Natural killer cell treated with Interleukin-12 subunit alpha and Interleukin-12 subunit beta and Interleukin-15 and Interleukin-18, amount 100 ng/mL, for 72 hours (primary cell): ENCODE results near the gene TWF2. TPM values are rescaled to one million over a fixed set of nuclear protein-coding genes. Genes with fewer than 3 reads are reported as not detected.

ENCODE experiments used
- ATAC-seq, 2 donors: fragments of 150-1000 bp; cut with Tn5 transposase in 1 of 2; sonication (Bioruptor Pico), chemical (Tn5 transposase) in 1 of 2; 2 replicates each; pipeline ENCODE4 v1.10.0; 2021
- DNase-seq: peaks from one replicate; pipeline ENCODE4 v3.0.0; 2022; ENCODE audit warnings: low spot score
- H3K27ac Mint-ChIP-seq, 2 donors: 1 replicate in 1 of 2; 2 replicates in 1 of 2; pipeline ENCODE4 v1.8.0; 2022; ENCODE audit warnings: mixed read lengths in 2 of 2, mild to moderate bottlenecking in 1 of 2, moderate library complexity in 1 of 2
- H3K27me3 Mint-ChIP-seq, 2 donors: 1 replicate in 1 of 2; 2 replicates in 1 of 2; pipeline ENCODE4 v1.8.0; 2022; ENCODE audit warnings: mixed read lengths in 2 of 2
- H3K36me3 Mint-ChIP-seq: one replicate; pipeline ENCODE4 v1.8.0; 2022; ENCODE audit warnings: mixed read lengths
- H3K4me1 Mint-ChIP-seq, 2 donors: 1 replicate in 1 of 2; 2 replicates in 1 of 2; pipeline ENCODE4 v1.8.0; 2022; ENCODE audit warnings: low read depth in 2 of 2, mixed read lengths in 2 of 2, mild to moderate bottlenecking in 1 of 2
- H3K4me3 Mint-ChIP-seq: one replicate; pipeline ENCODE4 v1.8.0; 2022; ENCODE audit warnings: mixed read lengths
- H3K9me3 Mint-ChIP-seq: 2 replicates; pipeline ENCODE4 v1.8.0; 2022; ENCODE audit warnings: mixed read lengths
- total RNA-seq, 2 donors: library from RNA; stranded (reverse); gene quantifications; one replicate each; pipeline ENCODE4 v1.2.3, GENCODE V29; 2022

TWF2 gene
- total RNA-seq, 2 donors from 2014 or later, result 90.3 to 117 TPM

- DNase-seq, result no peak
- ATAC-seq, result no peak
- Mint-ChIP-seq H3K27ac (peak overlapping the region in 1 of 2 donors; percentile 98), H3K4me1 (peaks cover 29 to 32% of the 10 kb centered on the region in 2 donors), H3K4me3 (no peak overlapping the region), H3K36me3 (peaks cover 5% of the 10 kb centered on the region), H3K9me3 (no peaks in the 10 kb centered on the region), H3K27me3 (no peaks in the 10 kb centered on the region)
These were observed 44.3 kb downstream of the TWF2 start for GRCh38 chr3:52194485-52195290.

- ATAC-seq, result no peak
- Mint-ChIP-seq H3K27ac (peak overlapping the region; percentile 44 to 71), H3K4me1 (peaks cover 16 to 18% of the 10 kb centered on the region in 2 donors), H3K9me3 (no peaks in the 10 kb centered on the region), H3K27me3 (no peaks in the 10 kb centered on the region), H3K4me3 (no peak overlapping the region), H3K36me3 (no peaks in the 10 kb centered on the region)
- DNase-seq, result no peak
These were observed 45.9 kb downstream of the TWF2 start for GRCh38 chr3:52193065-52193464.

GRCh38 chr3:52191663-52192062, 47.3 kb downstream of the TWF2 start:
- no peak overlapping the region for H3K4me3 Mint-ChIP-seq
- no peaks in the 10 kb centered on the region for H3K36me3 Mint-ChIP-seq
- ATAC-seq (no peak), DNase-seq (no peak)
- no peak overlapping the region for H3K27ac Mint-ChIP-seq
- H3K27me3 Mint-ChIP-seq, result no peaks in the 10 kb centered on the region
- H3K4me1 Mint-ChIP-seq, result peaks cover 9% of the 10 kb centered on the region in 2 donors
- H3K9me3 Mint-ChIP-seq, result no peaks in the 10 kb centered on the region

GRCh38 chr3:52190294-52191074, 48.5 kb downstream of the TWF2 start:
- H3K4me3 Mint-ChIP-seq, result no peak overlapping the region
- DNase-seq (no peak), ATAC-seq (no peak)
- no peaks in the 10 kb centered on the region for H3K9me3 Mint-ChIP-seq
- H3K27me3 Mint-ChIP-seq, result no peaks in the 10 kb centered on the region
- H3K4me1 Mint-ChIP-seq, result no peaks in the 10 kb centered on the region
- peak overlapping the region in 1 of 2 donors; percentile 8 for H3K27ac Mint-ChIP-seq
- no peaks in the 10 kb centered on the region for H3K36me3 Mint-ChIP-seq

GRCh38 chr3:52188556-52188955, 50.4 kb downstream of the TWF2 start:
- H3K27me3 Mint-ChIP-seq, result no peaks in the 10 kb centered on the region
- no peak overlapping the region for H3K27ac Mint-ChIP-seq
- H3K36me3 Mint-ChIP-seq, result no peaks in the 10 kb centered on the region
- H3K4me1 Mint-ChIP-seq, result peaks cover 2% of the 10 kb centered on the region in 2 donors
- H3K4me3 Mint-ChIP-seq, result no peak overlapping the region
- no peak for DNase-seq
- no peak for ATAC-seq
- no peaks in the 10 kb centered on the region for H3K9me3 Mint-ChIP-seq

- Mint-ChIP-seq H3K4me1 (peaks cover 16 to 17% of the 10 kb centered on the region in 2 donors), H3K27me3 (no peaks in the 10 kb centered on the region), H3K4me3 (no peak overlapping the region), H3K36me3 (no peaks in the 10 kb centered on the region), H3K27ac (peak overlapping the region; percentile 2 to 4), H3K9me3 (no peaks in the 10 kb centered on the region)
- no peak for DNase-seq
- ATAC-seq, result no peak
These were observed 52.2 kb downstream of the TWF2 start for GRCh38 chr3:52186729-52187128.

GRCh38 chr3:52185837-52186236, 53.1 kb downstream of the TWF2 start:
- no peaks in the 10 kb centered on the region for H3K9me3 Mint-ChIP-seq
- H3K4me1 Mint-ChIP-seq, result peaks cover 19 to 20% of the 10 kb centered on the region in 2 donors
- H3K4me3 Mint-ChIP-seq, result no peak overlapping the region
- no peaks in the 10 kb centered on the region for H3K36me3 Mint-ChIP-seq
- no peak for ATAC-seq
- peak overlapping the region in 1 of 2 donors; percentile 63 for H3K27ac Mint-ChIP-seq
- no peaks in the 10 kb centered on the region for H3K27me3 Mint-ChIP-seq
- DNase-seq, result no peak

- DNase-seq, result no peak
- no peak for ATAC-seq
- Mint-ChIP-seq H3K27me3 (no peaks in the 10 kb centered on the region), H3K27ac (peak overlapping the region in 1 of 2 donors; percentile 63), H3K9me3 (no peaks in the 10 kb centered on the region), H3K36me3 (no peaks in the 10 kb centered on the region), H3K4me1 (peaks cover 19 to 20% of the 10 kb centered on the region in 2 donors), H3K4me3 (no peak overlapping the region)
These were observed 53.6 kb downstream of the TWF2 start for GRCh38 chr3:52185311-52185710.

- Mint-ChIP-seq H3K4me3 (no peak overlapping the region), H3K27ac (peak overlapping the region in 1 of 2 donors; percentile 63), H3K4me1 (peaks cover 19 to 20% of the 10 kb centered on the region in 2 donors), H3K9me3 (no peaks in the 10 kb centered on the region), H3K27me3 (no peaks in the 10 kb centered on the region), H3K36me3 (no peaks in the 10 kb centered on the region)
- DNase-seq, result no peak
- no peak for ATAC-seq
These were observed 54.3 kb downstream of the TWF2 start for GRCh38 chr3:52184690-52185089.

- Mint-ChIP-seq H3K27me3 (no peaks in the 10 kb centered on the region), H3K4me1 (peaks cover 19 to 20% of the 10 kb centered on the region in 2 donors), H3K36me3 (no peaks in the 10 kb centered on the region), H3K4me3 (no peak overlapping the region), H3K9me3 (no peaks in the 10 kb centered on the region), H3K27ac (no peak overlapping the region)
- ATAC-seq, result no peak
- no peak for DNase-seq
These were observed 55.0 kb downstream of the TWF2 start for GRCh38 chr3:52183786-52184445.

GRCh38 chr3:52182691-52183090, 56.3 kb downstream of the TWF2 start:
- Mint-ChIP-seq H3K9me3 (no peaks in the 10 kb centered on the region), H3K36me3 (no peaks in the 10 kb centered on the region), H3K4me3 (no peak overlapping the region), H3K27me3 (no peaks in the 10 kb centered on the region), H3K4me1 (peaks cover 19 to 20% of the 10 kb centered on the region in 2 donors), H3K27ac (peak overlapping the region; percentile 20 to 77)
- DNase-seq (no peak), ATAC-seq (no peak)

GRCh38 chr3:52182196-52182595, 56.8 kb downstream of the TWF2 start:
- no peak for DNase-seq

GRCh38 chr3:52181543-52181942, 57.4 kb downstream of the TWF2 start:
- Mint-ChIP-seq H3K9me3 (no peaks in the 10 kb centered on the region), H3K27me3 (no peaks in the 10 kb centered on the region), H3K27ac (peak overlapping the region in 1 of 2 donors; percentile 20), H3K36me3 (no peaks in the 10 kb centered on the region), H3K4me3 (no peak overlapping the region), H3K4me1 (peaks cover 19 to 20% of the 10 kb centered on the region in 2 donors)
- DNase-seq (no peak), ATAC-seq (no peak)

More at GRCh38 chr3:52182196-52182595, 56.8 kb downstream of the TWF2 start:
- ATAC-seq, result peak; percentile 65 to 80
- peak overlapping the region; percentile 20 to 77 for H3K27ac Mint-ChIP-seq
- H3K4me3 Mint-ChIP-seq, result no peak overlapping the region
- no peaks in the 10 kb centered on the region for H3K9me3 Mint-ChIP-seq
- H3K4me1 Mint-ChIP-seq, result peaks cover 19 to 20% of the 10 kb centered on the region in 2 donors
- no peaks in the 10 kb centered on the region for H3K27me3 Mint-ChIP-seq
- no peaks in the 10 kb centered on the region for H3K36me3 Mint-ChIP-seq
